T47D (cell line): ENCODE results near the gene HS6ST2.
"Not testable (repeated sequence)": the region's sequence is repeated elsewhere in the genome, so short reads cannot be mapped to it uniquely, and the experiment has no call there.

Experiments
- DNase-seq, 2 experiments: peaks; one replicate each; pipeline versions ENCODE4 v3.0.0 to v3.0.0-alpha.2; 2011 to 2012; ENCODE audit warnings: low read depth in 1 of 2, low spot score in 1 of 2
- JUND ChIP-seq: IDR thresholded peaks from 2 replicates; pipeline ENCODE4 v1.6.1; 2012; ENCODE audit warnings: low read depth
- in situ Hi-C: cut with HindIII; loops from 2 replicates; pipeline ENCODE4 v1.10.0; 2016; ENCODE audit warnings: low sequenced_read_pairs, low pct_unique_long_range_greater_than_20kb

HS6ST2 gene

DNA sequence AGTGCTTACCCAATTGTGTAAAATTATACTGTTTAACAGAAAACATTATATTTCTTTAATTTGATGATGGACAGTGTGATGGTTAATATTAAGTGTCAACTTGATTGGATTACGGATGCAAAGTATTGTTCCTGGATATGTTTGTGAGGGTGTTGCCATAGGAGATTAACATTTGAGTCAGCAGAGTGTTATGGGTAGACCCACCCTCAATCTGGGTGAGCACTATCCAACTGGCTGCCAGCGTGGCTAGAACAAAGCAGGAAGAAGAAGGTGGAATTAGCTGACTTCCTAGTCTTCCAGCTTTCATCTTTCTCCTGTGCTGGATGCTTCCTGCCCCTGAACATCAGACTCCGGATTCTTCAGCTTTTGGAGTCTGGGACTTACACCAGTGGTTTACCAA lies 42.1 kb downstream of the HS6ST2 start:
- in situ Hi-C loops = no loop called here

DNA sequence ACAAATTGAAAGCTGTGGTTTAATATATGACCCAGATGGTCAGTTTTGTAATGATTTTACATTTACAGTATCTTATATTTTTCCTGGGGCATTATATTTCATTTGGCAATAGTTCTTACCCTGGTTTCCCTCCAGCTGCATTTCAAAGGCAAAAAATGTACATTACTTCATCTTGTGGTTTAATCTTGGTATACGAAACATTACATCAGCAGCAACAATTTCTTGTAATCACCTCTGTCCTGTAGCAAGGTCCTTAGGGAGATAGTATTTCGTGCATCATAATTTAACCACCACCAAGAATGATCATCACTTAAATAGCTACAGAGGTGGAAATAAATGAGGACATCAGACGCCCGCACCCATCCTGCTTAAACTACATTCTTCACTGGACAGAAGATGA lies 48.8 kb downstream of the HS6ST2 start:
- in situ Hi-C loops = no loop called here
- TF ChIP-seq JUND = no peak
- no peak for DNase-seq

More for the DNA sequence above, 42.1 kb downstream of the HS6ST2 start:
- DNase-seq = no peak
- no peak for TF ChIP-seq JUND

DNA sequence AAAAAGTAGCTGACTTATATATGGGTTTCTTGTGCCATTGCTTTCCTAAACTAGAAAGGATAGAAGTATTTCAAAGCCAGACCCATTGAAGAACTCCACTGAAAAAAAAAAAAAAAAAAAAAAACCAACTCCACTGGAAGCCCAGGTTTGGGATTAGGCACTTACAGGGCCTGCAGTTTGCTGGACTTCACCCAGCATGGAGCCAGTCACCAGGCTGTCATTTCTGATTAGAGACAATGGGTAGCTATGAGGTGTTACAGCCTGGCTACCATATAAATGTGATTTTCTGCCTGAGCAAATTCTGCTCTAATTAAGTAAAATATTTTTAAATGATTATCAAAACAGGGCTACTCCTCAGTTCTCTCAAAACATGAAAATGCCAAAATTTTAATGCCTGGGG lies 49.5 kb downstream of the HS6ST2 start:
- DNase-seq = no peak
- no peak for TF ChIP-seq JUND
- in situ Hi-C loops = no loop called here

DNA sequence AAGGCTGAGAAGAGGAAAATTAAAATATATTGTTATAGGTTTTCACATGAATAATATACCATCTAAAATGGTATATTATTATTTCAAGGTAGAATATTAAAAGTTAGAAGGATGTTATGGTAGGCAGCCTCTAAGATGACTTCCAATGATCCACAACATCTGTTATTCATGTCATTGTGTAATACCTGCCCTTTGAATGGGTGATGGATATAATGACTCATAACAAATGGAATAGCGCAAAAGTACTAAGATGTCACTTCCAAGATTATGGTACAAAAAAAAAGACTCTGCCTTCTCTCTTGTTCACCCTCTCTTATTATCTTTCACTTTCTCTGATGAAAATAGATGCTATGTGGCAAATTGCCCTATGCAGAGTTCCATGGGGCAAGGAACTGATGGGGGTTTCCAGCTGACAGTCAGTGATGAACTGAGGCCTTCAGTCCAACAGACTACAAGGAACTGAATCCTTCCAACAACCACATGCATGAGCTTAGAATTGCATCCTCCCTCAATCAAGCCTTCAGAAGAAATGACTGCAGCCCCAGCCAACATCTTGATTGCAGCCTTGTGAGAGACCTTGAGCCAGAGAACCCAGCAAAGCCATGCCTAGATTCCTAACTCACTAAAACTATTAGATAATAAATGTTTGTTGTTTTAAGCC lies 57.7 kb downstream of the HS6ST2 start:
- DNase-seq = no peak
- no peak for TF ChIP-seq JUND
- in situ Hi-C loops = no loop called here

DNA sequence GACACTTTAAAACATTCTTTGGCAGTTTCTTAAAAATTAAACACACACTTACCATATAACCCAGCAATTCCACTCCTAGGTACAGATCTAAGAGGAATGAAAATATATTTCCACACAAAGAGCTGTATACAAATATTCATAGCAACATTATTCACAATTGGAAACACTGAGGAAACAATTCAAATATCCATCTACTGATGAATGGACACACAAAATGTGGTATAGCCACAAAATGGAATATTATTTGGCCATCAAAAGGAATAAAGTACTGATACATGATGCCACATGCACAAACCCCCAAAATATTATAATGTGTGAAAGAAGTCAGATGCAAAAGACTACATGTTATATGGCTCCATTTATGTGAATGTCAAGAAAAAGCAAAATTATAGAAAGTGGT lies 70.9 kb downstream of the HS6ST2 start:
- no peak for TF ChIP-seq JUND
- in situ Hi-C loops = no loop called here
- no peak for DNase-seq

DNA sequence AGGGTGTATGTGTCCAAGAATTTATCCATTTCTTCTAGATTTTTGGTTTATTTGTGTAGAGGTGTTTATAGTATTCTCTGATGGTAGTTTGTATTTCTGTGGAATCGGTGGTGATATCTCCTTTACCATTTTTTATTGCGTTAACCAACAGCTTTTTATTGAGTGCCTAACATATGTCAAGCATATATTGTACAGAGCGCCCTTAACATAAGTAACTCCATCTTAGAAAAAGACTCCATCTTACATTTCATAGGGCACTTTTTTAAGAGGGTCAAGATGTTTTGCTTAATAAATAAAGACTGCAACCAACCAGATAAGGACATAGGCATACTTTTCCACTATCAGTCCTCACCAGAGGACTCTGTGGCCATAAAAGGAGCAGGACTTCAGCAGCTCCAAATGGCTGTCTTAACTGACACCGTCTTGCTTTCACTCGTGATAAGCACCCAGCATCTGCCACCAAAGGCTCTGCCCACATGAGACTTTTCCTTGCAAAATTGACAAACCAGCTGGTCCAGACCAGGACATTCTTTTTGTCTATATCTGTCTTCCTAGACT lies 75.0 kb downstream of the HS6ST2 start:
- no peak for TF ChIP-seq JUND
- no peak for DNase-seq
- in situ Hi-C loops = no loop called here

DNA sequence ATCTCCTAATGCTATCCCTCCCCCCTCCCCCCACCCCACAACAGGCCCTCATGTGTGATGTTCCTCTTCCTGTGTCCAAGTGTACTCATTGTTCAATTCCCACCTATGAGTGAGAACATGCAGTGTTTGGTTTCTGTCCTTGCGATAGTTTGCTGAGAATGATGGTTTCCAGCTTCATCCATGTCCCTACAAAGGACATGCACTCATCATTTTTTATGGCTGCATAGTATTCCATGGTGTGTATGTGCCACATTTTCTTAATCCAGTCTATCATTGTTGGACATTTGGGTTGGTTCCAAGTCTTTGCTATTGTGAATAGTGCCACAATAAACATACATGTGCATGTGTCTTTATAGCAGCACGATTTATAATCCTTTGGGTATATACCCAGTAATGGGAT lies 77.7 kb downstream of the HS6ST2 start:
- in situ Hi-C loops, DNase-seq: not testable (repeated sequence)

DNA sequence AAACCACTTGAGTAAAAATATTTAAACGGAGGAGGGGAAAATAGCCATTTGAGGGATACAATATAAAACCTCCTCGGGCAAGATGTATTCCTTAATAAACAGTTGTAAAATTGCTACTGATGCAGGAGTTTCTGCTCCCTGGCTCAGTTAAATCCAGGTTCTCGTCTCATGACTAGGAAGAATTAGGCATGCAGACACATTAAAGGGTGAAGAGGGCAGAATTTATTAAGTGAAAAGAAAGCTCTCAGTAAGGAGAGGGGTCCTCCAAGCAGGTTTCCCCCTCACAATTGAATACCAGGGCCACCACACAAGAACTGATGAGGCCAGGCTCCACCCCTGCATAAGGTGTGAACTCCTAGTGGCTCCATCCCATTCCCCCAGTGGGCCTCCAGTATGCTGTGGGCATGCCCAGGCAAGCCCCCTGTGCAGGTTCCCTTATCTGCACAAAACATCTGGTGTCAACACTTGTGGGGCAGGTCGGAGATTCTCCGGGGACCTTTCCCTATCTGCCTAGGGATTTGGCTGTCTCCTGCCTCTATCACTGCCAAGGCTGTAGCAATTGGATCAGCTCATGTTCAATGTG lies 80.4 kb downstream of the HS6ST2 start:
- TF ChIP-seq JUND = no peak
- in situ Hi-C loops = no loop called here
- DNase-seq = no peak

DNA sequence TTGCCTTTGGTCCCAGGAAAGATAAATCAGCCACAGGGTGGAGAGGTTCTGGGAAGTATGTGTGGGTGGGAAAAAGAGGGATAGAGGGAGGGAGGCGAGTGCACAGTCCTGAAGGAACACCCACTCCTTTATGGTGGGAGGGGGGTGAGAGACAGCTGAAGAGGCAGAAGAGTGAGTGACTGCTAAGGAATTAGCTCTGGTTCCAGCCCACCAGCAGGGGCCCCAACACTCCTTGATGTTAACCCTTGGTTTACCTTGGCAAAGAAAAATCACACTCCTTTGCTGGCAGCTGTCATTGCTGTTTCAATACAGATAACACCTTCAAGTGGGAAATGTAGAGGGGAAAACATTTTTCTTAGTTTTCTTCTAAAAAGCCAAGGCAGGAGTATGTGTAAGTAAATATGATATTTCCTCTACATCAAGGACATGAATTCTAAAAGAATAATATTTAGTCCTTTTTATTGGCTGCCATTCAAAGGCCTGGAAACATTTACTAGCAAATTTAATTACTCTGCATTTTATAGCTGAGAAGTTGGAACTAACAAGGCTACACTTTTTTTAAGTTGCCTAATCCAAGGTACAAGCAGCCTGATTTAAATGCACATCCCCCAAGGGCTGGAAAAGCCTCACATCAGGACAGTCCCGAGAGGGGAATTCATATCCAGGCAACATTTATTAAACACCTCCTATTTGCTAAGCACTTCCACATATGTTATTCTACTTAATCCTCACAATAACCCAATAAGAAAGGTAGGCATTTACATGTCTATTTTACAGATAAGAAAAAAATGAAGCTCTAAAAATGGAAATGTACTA lies 81.7 kb downstream of the HS6ST2 start:
- no peak for DNase-seq
- no peak for TF ChIP-seq JUND
- in situ Hi-C loops = no loop called here

DNA sequence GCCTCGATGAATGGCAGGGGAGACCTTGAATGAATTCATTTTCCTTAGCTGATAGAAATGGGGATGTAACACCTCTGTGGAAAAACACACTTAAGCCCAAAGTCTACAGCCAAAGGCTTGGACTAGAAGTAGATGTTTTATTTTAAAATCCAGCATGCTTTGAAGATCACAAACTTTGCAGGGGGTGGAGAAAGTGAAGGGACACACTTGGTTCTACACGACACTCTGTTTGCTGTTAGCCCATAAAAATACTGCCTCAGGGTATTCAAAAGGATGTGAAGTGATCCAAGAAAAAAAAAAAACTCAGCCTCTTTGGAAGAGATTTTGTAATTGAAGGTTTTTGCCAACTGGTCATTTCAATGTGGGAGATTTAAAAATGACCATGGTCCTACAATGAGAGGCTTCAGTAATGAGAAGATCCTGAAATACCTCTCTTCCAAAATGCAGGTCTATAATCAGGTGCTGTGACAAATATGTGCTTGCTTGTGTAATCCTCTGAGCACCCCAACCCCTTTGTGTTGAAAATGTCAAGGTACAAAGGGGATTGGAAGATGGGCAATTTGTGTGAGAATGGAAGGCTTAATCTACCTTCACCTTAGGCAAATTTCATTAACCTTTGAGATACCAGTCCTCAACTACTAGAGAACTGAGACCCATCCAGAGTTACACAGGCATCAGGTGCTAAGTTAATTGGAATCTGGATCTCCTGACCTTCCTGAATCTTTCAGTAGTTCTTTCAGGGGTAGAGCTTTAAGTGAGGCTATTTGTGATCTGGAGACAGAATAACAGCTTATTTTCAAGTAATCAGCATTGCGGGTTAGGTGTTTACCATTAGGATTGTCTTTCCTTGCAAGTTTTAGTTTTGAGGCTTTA lies 82.5 kb downstream of the HS6ST2 start:
- in situ Hi-C loops = no loop called here
- DNase-seq = no peak
- no peak for TF ChIP-seq JUND

DNA sequence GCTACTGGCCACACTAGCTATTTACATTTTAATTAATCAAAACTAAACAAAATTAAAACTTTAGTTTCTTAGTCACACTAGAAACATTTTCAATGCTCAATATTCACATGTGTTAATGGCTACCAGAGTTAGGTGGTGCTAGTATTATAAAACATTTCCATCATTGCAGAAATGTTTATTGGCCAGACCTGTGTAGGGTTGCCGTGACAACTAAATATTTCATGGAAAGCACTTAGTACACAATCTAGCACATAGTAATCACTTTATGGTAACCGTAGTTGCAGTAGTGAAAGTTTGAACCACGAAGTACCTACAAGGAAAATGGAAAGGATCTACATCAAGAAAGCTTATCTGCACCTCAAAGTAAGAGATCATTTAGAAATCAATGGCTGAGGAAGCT lies 95.9 kb downstream of the HS6ST2 start:
- in situ Hi-C loops = no loop called here
- no peak for TF ChIP-seq JUND
- DNase-seq = no peak

DNA sequence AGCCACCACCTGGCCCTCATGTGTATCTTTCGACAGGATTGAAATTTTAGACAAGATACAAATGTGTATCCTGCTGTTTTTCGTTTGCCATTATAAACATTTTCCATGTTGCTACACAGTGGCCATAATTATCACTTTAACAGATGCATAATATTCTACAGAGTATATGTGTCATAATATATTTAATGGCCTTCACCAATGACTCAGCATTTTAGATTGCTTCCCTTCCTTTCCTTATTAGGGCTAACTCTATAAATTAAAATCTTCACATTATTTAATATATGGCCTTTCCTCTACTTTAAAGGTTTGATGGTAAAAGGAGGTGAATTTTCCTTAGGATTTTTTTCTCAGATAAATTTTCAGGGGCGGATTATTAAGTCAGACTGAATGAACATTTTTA lies 97.4 kb downstream of the HS6ST2 start:
- no peak for DNase-seq
- TF ChIP-seq JUND = no peak
- in situ Hi-C loops = no loop called here
